H1 (cell line): ENCODE data around the gene BCL2L1. TPM values are rescaled to one million over a fixed set of nuclear protein-coding genes. Genes with fewer than 3 reads are reported as not detected.

Source experiments
- CTCF ChIA-PET: fragments of 300-600 bp; sonication (Branson Sonifier 250); formaldehyde crosslinking; loops from one replicate; lab custom pipeline; 2021; ENCODE audit not compliant: partially characterized antibody; lab: Charles Lee
- POLR2A ChIA-PET: fragments of 300-600 bp; sonication (Branson Sonifier 250); formaldehyde crosslinking; loops from one replicate; lab custom pipeline; 2021; ENCODE audit warnings: inconsistent platforms; ENCODE audit not compliant: partially characterized antibody; lab: Charles Lee
- DNase-seq, 2 experiments: peaks; one replicate each; pipeline versions ENCODE4 v3.0.0 to v3.0.0-alpha.2; 2010 to 2022; ENCODE audit warnings: low spot score in 2 of 2, low read depth in 1 of 2, mixed read lengths in 1 of 2
- FAIRE-seq: peaks from 2 replicates; lab custom pipeline; 2011; peaks lifted over from hg19 to GRCh38; lab: Jason Lieb, UNC
- H2AFZ ChIP-seq: 2 replicates; pipeline ENCODE4 v1.8.1; 2012; ENCODE audit warnings: low read length, inconsistent platforms
- H2AK5ac ChIP-seq: 2 replicates; pipeline ENCODE4 v1.6.1; 2013; ENCODE audit warnings: low read depth, low read length
- H2BK120ac ChIP-seq: replicated peaks from 2 replicates; pipeline ENCODE3; 2013; ENCODE audit warnings: low read depth, low read length, inconsistent platforms
- H2BK12ac ChIP-seq: 2 replicates; pipeline ENCODE4 v1.6.1; 2013; ENCODE audit warnings: low read depth, low read length
- H2BK15ac ChIP-seq: 2 replicates; pipeline ENCODE4 v1.6.1; 2013; ENCODE audit warnings: low read length
- H2BK20ac ChIP-seq: 2 replicates; pipeline ENCODE4 v1.6.1; 2013; ENCODE audit warnings: low read length
- H2BK5ac ChIP-seq: 2 replicates; pipeline ENCODE4 v1.6.1; 2013; ENCODE audit warnings: low read depth, low read length
- H3K14ac ChIP-seq: 2 replicates; pipeline ENCODE4 v1.6.1; 2013; ENCODE audit warnings: inconsistent platforms; ENCODE audit not compliant: insufficient read length
- H3K18ac ChIP-seq: 2 replicates; pipeline ENCODE4 v1.6.1; 2013; ENCODE audit warnings: low read length; ENCODE audit errors: extremely low read depth
- H3K23ac ChIP-seq: 2 replicates; pipeline ENCODE4 v1.6.1; 2013; ENCODE audit warnings: inconsistent platforms; ENCODE audit not compliant: insufficient read length
- H3K23me2 ChIP-seq: 2 replicates; pipeline ENCODE4 v1.6.1; 2013; ENCODE audit warnings: low read depth, low read length
- H3K27ac ChIP-seq: 2 replicates; pipeline ENCODE4 v1.6.1; 2011; ENCODE audit warnings: low read depth, low read length, inconsistent platforms
- H3K27me3 ChIP-seq, 4 experiments: replicated peaks in 1 of 4; 1 replicate in 1 of 4; 2 replicates in 3 of 4; pipeline versions ENCODE4 v1.6.1 to v1.8.1; 2011 to 2013; ENCODE audit warnings: low read length in 3 of 4, mild to moderate bottlenecking in 3 of 4, inconsistent platforms in 2 of 4, mixed read lengths in 2 of 4, moderate library complexity in 1 of 4; ENCODE audit not compliant: control insufficient read depth in 3 of 4, insufficient read depth in 3 of 4; ENCODE audit errors: extremely low read depth in 1 of 4
- H3K36me3 ChIP-seq, 4 experiments: 2 replicates each; pipeline versions ENCODE4 v1.6.1 to v1.8.1; 2011 to 2013; ENCODE audit warnings: mild to moderate bottlenecking in 4 of 4, low read length in 3 of 4, moderate library complexity in 2 of 4, control low read depth in 1 of 4, inconsistent platforms in 1 of 4; ENCODE audit not compliant: insufficient read depth in 4 of 4, control insufficient read depth in 2 of 4
- H3K4ac ChIP-seq: replicated peaks from 2 replicates; pipeline ENCODE3; 2013; ENCODE audit warnings: low read length, low read depth, mixed read lengths, inconsistent platforms; ENCODE audit not compliant: insufficient read length
- H3K4me1 ChIP-seq, 4 experiments: replicated peaks in 1 of 4; 1 replicate in 1 of 4; 2 replicates in 3 of 4; pipeline versions ENCODE4 v1.6.1 to v1.8.1; 2011 to 2013; ENCODE audit warnings: low read length in 3 of 4, inconsistent platforms in 2 of 4, mixed read lengths in 1 of 4; ENCODE audit not compliant: insufficient read depth in 4 of 4, control insufficient read depth in 3 of 4
- H3K4me2 ChIP-seq, 2 experiments: 2 replicates each; pipeline versions ENCODE4 v1.6.1 to v1.8.1; 2011 to 2013; ENCODE audit warnings: low read depth in 2 of 2, low read length in 2 of 2, control low read depth in 1 of 2, inconsistent platforms in 1 of 2, mild to moderate bottlenecking in 1 of 2; ENCODE audit not compliant: insufficient read depth in 1 of 2
- H3K4me3 ChIP-seq, 4 experiments: fragments of 200-600, 300-600 bp in 1 of 4; sonication (generic), shearing (Covaris generic), sonication (Bioruptor Twin) in 1 of 4; 2 replicates each; pipeline versions ENCODE4 v1.5.1 to v1.8.1; 2011 to 2016; ENCODE audit warnings: low read length in 4 of 4, low read depth in 3 of 4, control low read depth in 2 of 4, inconsistent platforms in 2 of 4, mild to moderate bottlenecking in 2 of 4, mixed read lengths in 1 of 4, moderate library complexity in 1 of 4; ENCODE audit not compliant: insufficient read depth in 2 of 4; ENCODE audit errors: extremely low read depth in 1 of 4
- H3K56ac ChIP-seq: replicated peaks from 2 replicates; pipeline ENCODE3; 2013; ENCODE audit warnings: low read depth, mild to moderate bottlenecking, mixed read lengths, low read length, inconsistent platforms; ENCODE audit not compliant: insufficient read length
- H3K79me1 ChIP-seq: 2 replicates; pipeline ENCODE4 v1.6.1; 2013; ENCODE audit warnings: low read depth, low read length, control low read depth
- H3K79me2 ChIP-seq, 2 experiments: 2 replicates each; pipeline versions ENCODE4 v1.6.1 to v1.8.1; 2012 to 2013; ENCODE audit warnings: low read length in 2 of 2, mild to moderate bottlenecking in 2 of 2, inconsistent platforms in 1 of 2; ENCODE audit not compliant: insufficient read depth in 2 of 2, control insufficient read depth in 1 of 2
- H3K9ac ChIP-seq, 4 experiments: replicated peaks in 1 of 4; 1 replicate in 1 of 4; 2 replicates in 3 of 4; pipeline versions ENCODE4 v1.6.1 to v1.8.1; 2011 to 2013; ENCODE audit warnings: low read depth in 3 of 4, low read length in 3 of 4, control low read depth in 2 of 4, mild to moderate bottlenecking in 2 of 4, moderate library complexity in 2 of 4, inconsistent platforms in 1 of 4; ENCODE audit errors: extremely low read depth in 1 of 4
- H3K9me3 ChIP-seq, 2 experiments: 2 replicates each; pipeline versions ENCODE4 v1.6.1 to v1.8.1; 2012 to 2013; ENCODE audit warnings: mild to moderate bottlenecking in 2 of 2, moderate library complexity in 2 of 2, control low read depth in 1 of 2, inconsistent platforms in 1 of 2, low read depth in 1 of 2, low read length in 1 of 2, mixed read lengths in 1 of 2; ENCODE audit not compliant: insufficient read depth in 2 of 2
- H4K20me1 ChIP-seq, 2 experiments: replicated peaks in 1 of 2; 2 replicates each; pipeline versions ENCODE3 to v1.8.1; 2011 to 2013; ENCODE audit warnings: inconsistent platforms in 2 of 2, low read length in 2 of 2, mild to moderate bottlenecking in 1 of 2; ENCODE audit not compliant: insufficient read depth in 2 of 2, control insufficient read depth in 1 of 2
- H4K5ac ChIP-seq: 2 replicates; pipeline ENCODE4 v1.6.1; 2013; ENCODE audit warnings: low read length, low read depth, mixed read lengths, inconsistent platforms; ENCODE audit not compliant: insufficient read length
- H4K8ac ChIP-seq: 2 replicates; pipeline ENCODE4 v1.8.0; 2013; ENCODE audit warnings: mild to moderate bottlenecking, moderate library complexity, low read length, inconsistent platforms; ENCODE audit not compliant: insufficient read depth; ENCODE audit errors: extremely low read depth
- H4K91ac ChIP-seq: replicated peaks from 2 replicates; pipeline ENCODE3; 2013; ENCODE audit warnings: low read length, mixed read lengths, inconsistent platforms; ENCODE audit not compliant: insufficient read length
- BACH1 ChIP-seq: IDR thresholded peaks from 2 replicates; pipeline ENCODE4 v1.6.1; 2012; ENCODE audit warnings: low read length, improper control_type of control experiment
- BRCA1 ChIP-seq: IDR thresholded peaks from 2 replicates; pipeline ENCODE4 v1.6.1; 2012; ENCODE audit warnings: low read depth, low read length, improper control_type of control experiment
- CEBPB ChIP-seq: IDR thresholded peaks from 2 replicates; pipeline ENCODE4 v1.6.1; 2012; ENCODE audit warnings: low read depth, low read length
- CHD1 ChIP-seq: IDR thresholded peaks from 2 replicates; pipeline ENCODE4 v1.6.1; 2012; ENCODE audit warnings: low read depth, low read length, improper control_type of control experiment
- EZH2 ChIP-seq: fragments of 200-600 bp; sonication (generic); IDR thresholded peaks from 2 replicates; pipeline ENCODE4 v1.7.1; 2012; ENCODE audit warnings: low read depth, mild to moderate bottlenecking, moderate library complexity, low read length, inconsistent platforms; ENCODE audit not compliant: severe bottlenecking
- HDAC2 ChIP-seq, 2 experiments: fragments of 300-600 bp in 1 of 2; sonication (generic) in 1 of 2; IDR thresholded peaks; 2 replicates each; pipeline ENCODE4 v1.6.1; 2011 to 2012; ENCODE audit warnings: low read depth in 2 of 2, low read length in 2 of 2, mild to moderate bottlenecking in 2 of 2, moderate library complexity in 2 of 2, borderline replicate concordance in 1 of 2, inconsistent platforms in 1 of 2
- KDM5A ChIP-seq: fragments of 200-600 bp; IDR thresholded peaks from 2 replicates; pipeline ENCODE4 v1.7.1; 2012; ENCODE audit warnings: mild to moderate bottlenecking, low read length, inconsistent platforms, mixed read lengths
- NANOG ChIP-seq: IDR thresholded peaks from 2 replicates; pipeline ENCODE4 v1.6.1; 2011; ENCODE audit warnings: low read length, low read depth, mild to moderate bottlenecking, inconsistent platforms; ENCODE audit not compliant: insufficient read depth, poor library complexity, severe bottlenecking
- PHF8 ChIP-seq: fragments of 200-600 bp; sonication (generic); conservative IDR thresholded peaks from 2 replicates; pipeline ENCODE4 v1.7.1; 2012; ENCODE audit warnings: low read depth, mild to moderate bottlenecking, inconsistent platforms, low read length, moderate library complexity
- RAD21 ChIP-seq, 2 experiments: IDR thresholded peaks in 1 of 2; conservative IDR thresholded peaks in 1 of 2; 2 replicates each; pipeline ENCODE4 v1.6.1; 2011; ENCODE audit warnings: low read depth in 2 of 2, low read length in 2 of 2, improper control_type of control experiment in 1 of 2, inconsistent platforms in 1 of 2, mild to moderate bottlenecking in 1 of 2, moderate library complexity in 1 of 2
- SP2 ChIP-seq: IDR thresholded peaks from 2 replicates; pipeline ENCODE4 v1.6.1; 2012; ENCODE audit warnings: mild to moderate bottlenecking, low read length, inconsistent platforms
- TAF1 ChIP-seq: IDR thresholded peaks from 2 replicates; pipeline ENCODE4 v1.6.1; 2011; ENCODE audit warnings: mild to moderate bottlenecking, low read depth, low read length
- TBP ChIP-seq: IDR thresholded peaks from 2 replicates; pipeline ENCODE4 v1.6.1; 2011; ENCODE audit warnings: low read depth, low read length, improper control_type of control experiment
- ZNF274 ChIP-seq: IDR thresholded peaks from 2 replicates; pipeline ENCODE4 v1.7.0; 2012; ENCODE audit warnings: low read length, borderline replicate concordance; ENCODE audit errors: extremely low read depth
- WGBS, 2 experiments: shearing (Covaris generic) in 1 of 2; methylation state at CpG; one replicate each; pipeline versions ENCODE4 v1.1.6 to v1.1.7; 2013 to 2015; ENCODE audit warnings: low lambda C conversion rate in 2 of 2, mixed read lengths in 2 of 2, inconsistent platforms in 1 of 2, low coverage in 1 of 2, missing lambda C conversion rate in 1 of 2; ENCODE audit not compliant: insufficient replicate concordance in 2 of 2, insufficient coverage in 1 of 2, insufficient read length in 1 of 2; ENCODE audit errors: extremely low coverage in 1 of 2, missing lambda C conversion rate in 1 of 2; 5-methylcytosine and 5-hydroxymethylcytosine counted together
- polyA plus RNA-seq, 7 experiments: library from polyadenylated mRNA; depleted of rRNA in 3 of 7; stranded (reverse) in 5 of 7; unstranded in 2 of 7; fragments of >200 nt in 5 of 7; fragments of 200-250 nt in 2 of 7; gene quantifications; 1 replicate in 5 of 7; 2 replicates in 1 of 7; 4 replicates in 1 of 7; pipeline versions ENCODE4 v1.2.1 to v1.2.3, GENCODE V29; 2011 to 2013; ENCODE audit warnings: missing spikeins in 2 of 7, mixed read lengths in 2 of 7
- total RNA-seq: library from RNA; stranded (reverse); fragmentation: NEBNext Ultra II Directional; extraction: Animal tissue kit (Norgen Biotek cat#: 25700); gene quantifications from 2 replicates; pipeline ENCODE4 v1.2.1, GENCODE V29; 2021

BCL2L1 gene
- total and polyA plus RNA-seq, 2 of the 8 experiments (the other 6 are each of a cell fraction or from before 2014, with no cell fraction given): 64.9 to 66.1 TPM

- Histone ChIP-seq H2BK5ac (no peak overlapping the region), H2AFZ (no peak overlapping the region), H3K4me2 (no peak overlapping the region), H3K14ac (no peak overlapping the region), H3K79me2 (peaks cover 0 to 56% of the 10 kb centered on the region in 2 experiments; a peak in 2 of 4 replicates), H3K9me3 (no peaks in the 10 kb centered on the region), H4K5ac (no peak overlapping the region), H3K18ac (no peak overlapping the region), H3K9ac (no peak overlapping the region), H2BK15ac (no peak overlapping the region), H2BK120ac (no peak overlapping the region), H3K4ac (no peak overlapping the region), H3K4me3 (no peak overlapping the region), H3K27ac (no peak overlapping the region), H3K4me1 (no peaks in the 10 kb centered on the region), H4K91ac (no peak overlapping the region), H3K36me3 (peaks cover 20 to 36% (median 23%) of the 10 kb centered on the region in 4 experiments; a peak in 7 of 8 replicates), H2BK12ac (no peak overlapping the region), H2AK5ac (no peak overlapping the region), H3K23ac (no peak overlapping the region), H3K27me3 (no peaks in the 10 kb centered on the region), H3K79me1 (0 out of 2 replicates have a peak, but pooled peaks cover 3% of the 10 kb centered on the region), H3K56ac (no peak overlapping the region), H3K23me2 (no peaks in the 10 kb centered on the region), H2BK20ac (no peak overlapping the region), H4K8ac (no peak overlapping the region), H4K20me1 (peaks cover 0 to 4% of the 10 kb centered on the region in 2 experiments)
- DNase-seq: no peak
- WGBS, 2 experiments: 88% methylated on average over 3 of the region's 3 CpGs; no CpG with 5 or more reads in 1 of the 2 experiments
- no peak for FAIRE-seq
- POLR2A ChIA-PET: interaction anchor here (0.8 kb wide), 1 partner anchor 11 kb away, joined by 3 read pairs; no protein-coding TSS in a partner anchor
- CTCF ChIA-PET: no interaction called here
- TF ChIP-seq NANOG (no peak), SP2 (no peak), TAF1 (no peak), HDAC2 (IDR thresholded peaks at IDR 0.05; ENCODE audit: borderline replicate concordance in 1 of 2, low read depth in 2 of 2, low read length in 2 of 2) (no peak), CEBPB (no peak), ZNF274 (no peak), PHF8 (no peak), KDM5A (no peak), TBP (no peak), RAD21 (IDR thresholded peaks at IDR 0.05 in 1 of 2, conservative IDR thresholded peaks at IDR 0.05 in 1 of 2; ENCODE audit: low read depth in 2 of 2, low read length in 2 of 2) (no peak), BRCA1 (no peak), CHD1 (no peak), BACH1 (no peak), EZH2 (no peak)
Measured at GRCh38 chr20:31757254-31757653, 34.6 kb upstream of the BCL2L1 start.
